ENCODE data around the gene ATP5F1E.

DNA sequence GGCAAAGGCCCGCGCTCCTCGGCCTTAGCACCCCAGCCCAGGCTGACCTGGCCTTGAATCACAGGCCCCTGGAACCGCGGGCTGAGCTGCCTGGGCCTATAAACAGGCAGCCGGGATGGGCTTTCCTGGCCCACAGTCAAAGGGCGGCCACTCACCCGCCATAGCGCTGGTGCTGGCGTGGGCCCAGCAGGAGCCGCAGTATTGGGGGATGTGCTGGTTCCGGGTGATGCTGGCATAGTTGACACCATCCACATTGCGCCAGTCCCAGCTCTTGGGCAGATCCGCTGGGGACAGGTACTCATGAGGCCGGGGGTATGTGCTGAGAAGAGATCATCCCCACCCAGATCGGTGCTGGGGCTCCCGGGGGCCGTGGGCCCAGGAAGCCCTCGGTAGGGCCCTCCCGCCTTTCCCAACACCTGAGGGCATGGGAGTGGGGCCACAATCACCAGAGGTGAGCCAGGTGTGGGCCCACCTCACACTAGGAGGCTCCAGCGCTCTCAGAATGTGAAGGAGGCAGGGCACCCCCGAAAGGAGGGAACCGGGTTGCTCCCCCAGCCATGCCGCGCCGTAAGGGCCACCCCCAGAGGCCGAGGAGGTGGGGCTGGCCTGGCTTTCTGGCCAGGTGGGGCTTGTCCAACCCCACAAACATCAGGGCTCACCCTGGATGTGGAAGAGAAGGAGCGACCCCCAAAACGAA lies 25.8 kb downstream of the ATP5F1E start:
- no peak for TF ChIP-seq SIN3A (IDR thresholded peaks at IDR 0.05; ENCODE audit: borderline replicate concordance in 2 of 2, control insufficient read depth in 1 of 2, low read depth in 2 of 2, low read length in 2 of 2)
- no peak for TF ChIP-seq HSF4 (CRISPR knock-in tag; IDR thresholded peaks at IDR 0.05; ENCODE audit: borderline replicate concordance)
- no peak for TF ChIP-seq EP300 (IDR thresholded peaks at IDR 0.05; ENCODE audit: low read length)
- TF ChIP-seq, protein P1, sequence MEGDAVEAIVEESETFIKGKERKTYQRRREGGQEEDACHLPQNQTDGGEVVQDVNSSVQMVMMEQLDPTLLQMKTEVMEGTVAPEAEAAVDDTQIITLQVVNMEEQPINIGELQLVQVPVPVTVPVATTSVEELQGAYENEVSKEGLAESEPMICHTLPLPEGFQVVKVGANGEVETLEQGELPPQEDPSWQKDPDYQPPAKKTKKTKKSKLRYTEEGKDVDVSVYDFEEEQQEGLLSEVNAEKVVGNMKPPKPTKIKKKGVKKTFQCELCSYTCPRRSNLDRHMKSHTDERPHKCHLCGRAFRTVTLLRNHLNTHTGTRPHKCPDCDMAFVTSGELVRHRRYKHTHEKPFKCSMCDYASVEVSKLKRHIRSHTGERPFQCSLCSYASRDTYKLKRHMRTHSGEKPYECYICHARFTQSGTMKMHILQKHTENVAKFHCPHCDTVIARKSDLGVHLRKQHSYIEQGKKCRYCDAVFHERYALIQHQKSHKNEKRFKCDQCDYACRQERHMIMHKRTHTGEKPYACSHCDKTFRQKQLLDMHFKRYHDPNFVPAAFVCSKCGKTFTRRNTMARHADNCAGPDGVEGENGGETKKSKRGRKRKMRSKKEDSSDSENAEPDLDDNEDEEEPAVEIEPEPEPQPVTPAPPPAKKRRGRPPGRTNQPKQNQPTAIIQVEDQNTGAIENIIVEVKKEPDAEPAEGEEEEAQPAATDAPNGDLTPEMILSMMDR (IDR thresholded peaks at IDR 0.05 in 2 of 3, conservative IDR thresholded peaks at IDR 0.05 in 1 of 3; ENCODE audit: insufficient read depth in 2 of 3, low read depth in 1 of 3, low read length in 3 of 3) = no peak
- TF ChIP-seq BHLHE40 (IDR thresholded peaks at IDR 0.05; ENCODE audit: low read length) = no peak
- TF ChIP-seq POLR2G (IDR thresholded peaks at IDR 0.05; ENCODE audit: low read depth, low read length) = no peak
- no peak for TF ChIP-seq ZBED1 (IDR thresholded peaks at IDR 0.05)
- no peak for TF ChIP-seq TEAD2 (tag; IDR thresholded peaks at IDR 0.05)
- no peak for TF ChIP-seq HNRNPLL (IDR thresholded peaks at IDR 0.05; ENCODE audit: low read depth, low read length, poor library complexity, severe bottlenecking)
